ENCODE measurements around the gene TGFBR2.
"Not testable (repeated sequence)": the region's sequence is repeated elsewhere in the genome, so short reads cannot be mapped to it uniquely, and the experiment has no call there.

TGFBR2 gene

DNA sequence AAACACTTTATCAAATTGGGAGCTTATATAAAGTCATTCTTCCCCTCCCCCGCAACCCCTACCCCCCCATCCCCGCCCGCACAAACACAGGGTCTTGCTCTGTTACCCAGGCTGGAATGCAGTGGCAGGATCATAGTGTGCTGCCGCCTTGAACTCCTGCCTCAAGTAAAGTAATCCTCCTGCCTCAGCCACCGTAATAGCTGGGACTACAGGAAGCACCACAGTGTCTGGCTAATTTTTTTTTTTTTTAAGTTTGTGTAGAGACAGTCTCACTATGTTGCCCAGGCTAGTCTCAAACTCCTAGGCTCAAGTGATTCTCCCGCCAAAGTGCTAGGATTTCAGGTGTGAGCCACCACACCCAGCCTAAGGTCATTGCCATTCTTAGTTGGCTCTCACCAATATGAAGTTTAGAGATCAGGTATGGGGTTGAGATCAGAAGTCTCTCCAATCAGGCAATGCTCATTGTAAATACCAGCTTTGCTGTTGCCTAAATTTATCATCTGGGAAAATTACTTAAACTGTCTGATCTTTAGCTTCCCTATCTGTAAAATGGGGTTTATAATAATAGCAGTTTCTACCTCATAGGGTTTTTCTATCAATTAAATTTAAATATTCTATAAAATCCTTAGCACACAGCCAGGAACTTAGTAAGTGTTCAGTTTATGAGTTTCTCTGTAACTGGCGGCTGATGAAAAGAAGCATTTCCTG, 60.3 kb downstream of the TGFBR2 start:
- Histone ChIP-seq H3K36me3 (peaks cover 66% of the 10 kb centered on the region), H3K9me3 (no peaks in the 10 kb centered on the region), H3K4me1 (ENCODE audit: control insufficient read depth in 1 of 2, insufficient read depth in 1 of 2, low read depth in 1 of 2, low read length in 1 of 2) (peaks cover 19 to 32% of the 10 kb centered on the region in 2 experiments), H3K4me3 (ENCODE audit: low read depth in 1 of 2, low read length in 1 of 2) (no peak overlapping the region), H3K27ac (peak overlapping the region; percentile 26), H3K27me3 (no peaks in the 10 kb centered on the region)
- TF ChIP-seq, protein P1, sequence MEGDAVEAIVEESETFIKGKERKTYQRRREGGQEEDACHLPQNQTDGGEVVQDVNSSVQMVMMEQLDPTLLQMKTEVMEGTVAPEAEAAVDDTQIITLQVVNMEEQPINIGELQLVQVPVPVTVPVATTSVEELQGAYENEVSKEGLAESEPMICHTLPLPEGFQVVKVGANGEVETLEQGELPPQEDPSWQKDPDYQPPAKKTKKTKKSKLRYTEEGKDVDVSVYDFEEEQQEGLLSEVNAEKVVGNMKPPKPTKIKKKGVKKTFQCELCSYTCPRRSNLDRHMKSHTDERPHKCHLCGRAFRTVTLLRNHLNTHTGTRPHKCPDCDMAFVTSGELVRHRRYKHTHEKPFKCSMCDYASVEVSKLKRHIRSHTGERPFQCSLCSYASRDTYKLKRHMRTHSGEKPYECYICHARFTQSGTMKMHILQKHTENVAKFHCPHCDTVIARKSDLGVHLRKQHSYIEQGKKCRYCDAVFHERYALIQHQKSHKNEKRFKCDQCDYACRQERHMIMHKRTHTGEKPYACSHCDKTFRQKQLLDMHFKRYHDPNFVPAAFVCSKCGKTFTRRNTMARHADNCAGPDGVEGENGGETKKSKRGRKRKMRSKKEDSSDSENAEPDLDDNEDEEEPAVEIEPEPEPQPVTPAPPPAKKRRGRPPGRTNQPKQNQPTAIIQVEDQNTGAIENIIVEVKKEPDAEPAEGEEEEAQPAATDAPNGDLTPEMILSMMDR (IDR thresholded peaks at IDR 0.05): no peak

DNA sequence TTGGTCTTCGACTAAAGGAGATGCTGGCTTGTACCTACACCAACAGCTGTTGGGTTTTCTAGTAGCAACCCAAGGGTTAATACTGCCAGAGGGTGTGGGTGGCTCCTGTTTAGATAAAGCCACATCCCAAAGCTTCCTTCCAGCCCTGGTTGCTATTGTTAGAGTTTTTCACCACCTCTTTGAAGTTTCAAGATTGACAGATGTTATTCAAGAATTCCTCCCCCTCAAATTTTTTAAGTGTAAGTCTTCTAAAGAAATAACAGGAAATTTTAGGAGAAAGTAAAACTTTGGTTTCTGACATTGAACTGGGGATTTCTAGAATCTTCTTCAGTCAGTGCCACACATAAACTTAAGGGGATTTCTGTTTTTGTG, 60.9 kb downstream of the TGFBR2 start:
- TF ChIP-seq, protein P1 (IDR thresholded peaks at IDR 0.05): no peak
- Histone ChIP-seq H3K9me3 (no peaks in the 10 kb centered on the region), H3K27me3 (no peaks in the 10 kb centered on the region), H3K36me3 (peaks cover 66% of the 10 kb centered on the region), H3K27ac (peak overlapping the region; percentile 26), H3K4me3 (ENCODE audit: low read depth in 1 of 2, low read length in 1 of 2) (no peak overlapping the region), H3K4me1 (ENCODE audit: control insufficient read depth in 1 of 2, insufficient read depth in 1 of 2, low read depth in 1 of 2, low read length in 1 of 2) (peaks cover 19 to 32% of the 10 kb centered on the region in 2 experiments)

DNA sequence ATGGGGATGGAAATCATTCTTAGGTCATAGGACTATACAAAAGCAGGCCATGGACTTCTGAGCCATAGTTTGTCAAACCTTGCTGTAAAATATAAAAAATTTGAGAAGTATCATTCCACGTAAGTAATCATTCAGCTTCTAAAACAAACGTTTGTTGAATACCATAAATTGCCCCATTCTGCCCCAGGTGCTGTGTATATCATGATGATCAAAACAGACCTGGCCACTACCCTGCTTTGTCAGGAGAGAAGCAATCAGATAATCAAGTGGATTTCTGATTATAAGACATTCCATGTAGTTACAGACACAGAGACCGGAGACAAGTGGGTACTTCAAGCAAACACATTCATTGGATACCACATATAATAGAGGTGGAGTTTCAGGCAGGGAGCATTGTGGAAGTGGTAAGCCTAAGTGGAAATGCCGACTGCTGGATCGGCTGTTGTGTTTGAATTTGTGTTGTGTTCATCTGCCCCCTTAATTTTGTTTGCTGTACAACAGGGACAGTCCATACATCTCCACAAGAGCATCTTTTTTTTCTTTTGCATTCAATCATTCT, 61.7 kb downstream of the TGFBR2 start:
- Histone ChIP-seq H3K27ac (peak overlapping the region; percentile 26), H3K27me3 (no peaks in the 10 kb centered on the region), H3K9me3 (no peaks in the 10 kb centered on the region), H3K4me3 (ENCODE audit: low read depth in 1 of 2, low read length in 1 of 2) (no peak overlapping the region), H3K36me3 (peaks cover 66% of the 10 kb centered on the region), H3K4me1 (ENCODE audit: control insufficient read depth in 1 of 2, insufficient read depth in 1 of 2, low read depth in 1 of 2, low read length in 1 of 2) (peaks cover 20 to 31% of the 10 kb centered on the region in 2 experiments)
- TF ChIP-seq, protein P1 (IDR thresholded peaks at IDR 0.05): no peak

DNA sequence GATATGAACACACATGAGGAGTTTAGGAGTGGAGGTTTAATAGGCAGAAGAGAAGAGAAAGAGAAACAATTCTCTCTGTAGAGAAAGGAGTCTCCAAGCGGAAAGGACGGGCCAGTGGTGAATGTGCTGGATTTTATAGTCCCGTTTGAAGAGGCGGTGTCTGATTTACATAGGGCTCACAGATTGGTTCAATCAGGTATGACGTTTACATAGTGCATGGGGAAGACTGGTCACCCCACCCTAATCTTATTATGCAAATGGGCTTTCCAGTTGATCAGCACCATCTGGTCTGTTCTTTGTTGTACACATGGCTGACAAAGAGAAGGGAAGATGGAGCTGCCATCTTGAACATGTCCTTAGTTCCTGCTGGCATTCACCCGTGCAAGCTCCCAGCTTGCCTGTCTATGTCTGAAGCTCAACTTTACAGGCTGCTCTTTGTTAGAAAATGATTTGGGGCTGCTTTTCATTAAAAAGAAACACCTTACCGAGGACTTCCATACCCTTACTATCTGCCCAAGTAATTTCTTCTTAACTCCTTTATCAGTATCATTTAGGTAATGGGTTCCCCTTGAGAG, 63.0 kb downstream of the TGFBR2 start:
- H3K4me3 ChIP-seq (ENCODE audit: low read depth in 1 of 2, low read length in 1 of 2); H3K9me3 ChIP-seq; H3K27me3 ChIP-seq; H3K27ac ChIP-seq: not testable (repeated sequence)
- H3K4me1 ChIP-seq (ENCODE audit: control insufficient read depth in 1 of 2, insufficient read depth in 1 of 2, low read depth in 1 of 2, low read length in 1 of 2): peaks cover 25 to 30% of the 10 kb centered on the region in 2 experiments
- H3K36me3 ChIP-seq: peaks cover 72% of the 10 kb centered on the region

DNA sequence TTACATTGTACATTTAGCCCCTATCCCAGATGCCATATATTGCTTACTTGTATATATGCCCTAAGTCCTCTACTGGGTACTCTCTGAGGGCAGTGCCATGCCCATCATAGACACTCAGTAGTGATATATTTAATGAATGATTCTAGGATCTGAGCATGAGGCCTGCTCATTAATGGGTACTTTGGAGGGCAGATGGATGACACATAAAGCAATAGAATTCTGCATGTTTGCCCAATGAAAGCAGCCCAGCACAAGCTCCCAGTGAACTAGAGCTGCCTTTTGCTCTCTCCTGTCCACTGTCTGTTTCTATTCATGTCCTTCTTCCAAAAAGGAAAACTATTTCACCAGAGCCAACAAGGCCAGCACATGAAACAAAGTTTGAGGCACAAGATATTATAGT, 63.9 kb downstream of the TGFBR2 start:
- Histone ChIP-seq H3K27me3 (no peaks in the 10 kb centered on the region), H3K36me3 (peaks cover 81% of the 10 kb centered on the region), H3K9me3 (no peaks in the 10 kb centered on the region), H3K4me3 (ENCODE audit: low read depth in 1 of 2, low read length in 1 of 2) (no peak overlapping the region), H3K27ac (peak overlapping the region; percentile 79), H3K4me1 (ENCODE audit: control insufficient read depth in 1 of 2, insufficient read depth in 1 of 2, low read depth in 1 of 2, low read length in 1 of 2) (peaks cover 19 to 27% of the 10 kb centered on the region in 2 experiments)
- TF ChIP-seq, protein P1 (IDR thresholded peaks at IDR 0.05): no peak
